Osteocyte (in vitro differentiated cells): ENCODE data around the gene HM13. TPM values are rescaled to one million over a fixed set of nuclear protein-coding genes. Genes with fewer than 3 reads are reported as not detected.

Source experiments
- DNase-seq: peaks from one replicate; pipeline ENCODE4 v3.0.0; 2021; ENCODE audit warnings: mixed read lengths; ENCODE audit not compliant: unreplicated experiment; ENCODE audit errors: extremely low spot score
- H3K27ac Mint-ChIP-seq: one replicate; pipeline ENCODE4 v1.8.0; 2021; ENCODE audit warnings: mild to moderate bottlenecking, mixed read lengths; ENCODE audit not compliant: unreplicated experiment
- H3K27me3 Mint-ChIP-seq: one replicate; pipeline ENCODE4 v1.8.0; 2021; ENCODE audit warnings: mixed read lengths; ENCODE audit not compliant: unreplicated experiment
- H3K36me3 Mint-ChIP-seq: one replicate; pipeline ENCODE4 v1.8.0; 2021; ENCODE audit warnings: mixed read lengths; ENCODE audit not compliant: unreplicated experiment
- H3K4me1 Mint-ChIP-seq: one replicate; pipeline ENCODE4 v1.8.0; 2021; ENCODE audit warnings: mixed read lengths; ENCODE audit not compliant: unreplicated experiment
- H3K4me3 Mint-ChIP-seq: one replicate; pipeline ENCODE4 v1.8.0; 2021; ENCODE audit warnings: mild to moderate bottlenecking, moderate library complexity, mixed read lengths; ENCODE audit not compliant: unreplicated experiment
- H3K9me3 Mint-ChIP-seq: one replicate; pipeline ENCODE4 v1.8.0; 2021; ENCODE audit warnings: mixed read lengths; ENCODE audit not compliant: unreplicated experiment
- total RNA-seq: library from RNA; stranded (reverse); gene quantifications from 2 replicates; pipeline ENCODE4 v1.2.1, GENCODE V29; 2021
- TF ChIP-seq, protein P1 (sequence below): fragments of 200-600 bp; sonication (generic); IDR thresholded peaks from 2 replicates; pipeline ENCODE4 v1.5.0; 2021; ENCODE audit warnings: antibody characterized with exemption, mild to moderate bottlenecking, moderate library complexity

HM13 gene
- total RNA-seq, 1 donor from 2014 or later = 173 TPM

DNA sequence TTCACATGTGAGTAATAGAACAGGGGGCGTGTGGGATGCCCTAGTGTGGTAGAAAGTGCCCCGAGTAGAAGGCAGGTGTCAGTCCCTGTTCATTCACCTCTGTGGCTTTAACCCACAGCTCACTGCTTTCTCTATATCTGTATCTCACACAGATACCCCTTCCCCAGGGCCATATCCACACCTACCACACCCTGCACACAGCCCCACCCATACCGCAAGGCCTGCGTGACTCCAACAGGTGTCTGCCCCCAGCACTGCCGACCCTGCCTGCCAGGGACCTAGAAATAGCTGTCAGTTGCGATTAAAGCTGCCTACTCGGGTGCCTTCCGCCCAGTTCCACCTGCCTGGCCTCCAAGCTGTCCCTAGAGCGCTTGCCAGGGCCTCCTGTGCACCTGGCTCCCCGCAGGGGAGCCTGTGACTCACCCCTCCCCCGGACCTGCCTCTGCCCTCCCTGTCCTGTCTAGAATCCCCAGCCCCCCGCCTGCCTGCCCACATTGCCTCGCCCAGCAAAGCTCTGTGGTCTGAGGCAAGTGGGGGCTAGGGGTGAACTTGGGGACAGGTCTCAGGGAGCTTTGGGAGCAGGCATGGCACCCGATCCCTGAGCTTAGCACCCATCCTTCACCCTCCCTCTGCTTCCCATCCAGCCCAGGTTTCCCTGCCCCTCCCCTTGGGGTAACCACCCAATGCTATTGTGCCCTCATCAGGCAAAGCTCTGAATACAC is 52.6 kb downstream of the HM13 start:
- Mint-ChIP-seq H3K36me3 (peaks cover 12% of the 10 kb centered on the region), H3K27me3 (no peaks in the 10 kb centered on the region), H3K9me3 (no peaks in the 10 kb centered on the region), H3K4me1 (peaks cover 24% of the 10 kb centered on the region), H3K27ac (no peak overlapping the region), H3K4me3 (no peak overlapping the region)
- DNase-seq = no peak
- TF ChIP-seq, protein P1, sequence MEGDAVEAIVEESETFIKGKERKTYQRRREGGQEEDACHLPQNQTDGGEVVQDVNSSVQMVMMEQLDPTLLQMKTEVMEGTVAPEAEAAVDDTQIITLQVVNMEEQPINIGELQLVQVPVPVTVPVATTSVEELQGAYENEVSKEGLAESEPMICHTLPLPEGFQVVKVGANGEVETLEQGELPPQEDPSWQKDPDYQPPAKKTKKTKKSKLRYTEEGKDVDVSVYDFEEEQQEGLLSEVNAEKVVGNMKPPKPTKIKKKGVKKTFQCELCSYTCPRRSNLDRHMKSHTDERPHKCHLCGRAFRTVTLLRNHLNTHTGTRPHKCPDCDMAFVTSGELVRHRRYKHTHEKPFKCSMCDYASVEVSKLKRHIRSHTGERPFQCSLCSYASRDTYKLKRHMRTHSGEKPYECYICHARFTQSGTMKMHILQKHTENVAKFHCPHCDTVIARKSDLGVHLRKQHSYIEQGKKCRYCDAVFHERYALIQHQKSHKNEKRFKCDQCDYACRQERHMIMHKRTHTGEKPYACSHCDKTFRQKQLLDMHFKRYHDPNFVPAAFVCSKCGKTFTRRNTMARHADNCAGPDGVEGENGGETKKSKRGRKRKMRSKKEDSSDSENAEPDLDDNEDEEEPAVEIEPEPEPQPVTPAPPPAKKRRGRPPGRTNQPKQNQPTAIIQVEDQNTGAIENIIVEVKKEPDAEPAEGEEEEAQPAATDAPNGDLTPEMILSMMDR = no peak

- TF ChIP-seq, protein P1 = no peak
- DNase-seq = no peak
- Mint-ChIP-seq H3K4me3 (no peak overlapping the region), H3K4me1 (peaks cover 29% of the 10 kb centered on the region), H3K9me3 (no peaks in the 10 kb centered on the region), H3K36me3 (peaks cover 10% of the 10 kb centered on the region), H3K27me3 (no peaks in the 10 kb centered on the region), H3K27ac (no peak overlapping the region)
Observed at GRCh38 chr20:31567380-31567720, 53.1 kb downstream of the HM13 start.

- Mint-ChIP-seq H3K4me1 (peaks cover 34% of the 10 kb centered on the region), H3K4me3 (no peak overlapping the region), H3K27me3 (no peaks in the 10 kb centered on the region), H3K9me3 (no peaks in the 10 kb centered on the region), H3K27ac (peak overlapping the region; percentile 24), H3K36me3 (peaks cover 8% of the 10 kb centered on the region)
- TF ChIP-seq, protein P1 = no peak
- DNase-seq = no peak
Observed at GRCh38 chr20:31568041-31568731, 53.9 kb downstream of the HM13 start.

- H3K4me3 Mint-ChIP-seq = no peak overlapping the region
- no peak for DNase-seq
- peaks cover 8% of the 10 kb centered on the region for H3K36me3 Mint-ChIP-seq
- H3K27me3 Mint-ChIP-seq = no peaks in the 10 kb centered on the region
- peak overlapping the region; percentile 41 for H3K27ac Mint-ChIP-seq
- TF ChIP-seq, protein P1 = no peak
- peaks cover 40% of the 10 kb centered on the region for H3K4me1 Mint-ChIP-seq
- H3K9me3 Mint-ChIP-seq = no peaks in the 10 kb centered on the region
Observed at GRCh38 chr20:31568773-31569162, 54.5 kb downstream of the HM13 start.
